ENCODE data around the gene TTN.

Gene TTN

DNA sequence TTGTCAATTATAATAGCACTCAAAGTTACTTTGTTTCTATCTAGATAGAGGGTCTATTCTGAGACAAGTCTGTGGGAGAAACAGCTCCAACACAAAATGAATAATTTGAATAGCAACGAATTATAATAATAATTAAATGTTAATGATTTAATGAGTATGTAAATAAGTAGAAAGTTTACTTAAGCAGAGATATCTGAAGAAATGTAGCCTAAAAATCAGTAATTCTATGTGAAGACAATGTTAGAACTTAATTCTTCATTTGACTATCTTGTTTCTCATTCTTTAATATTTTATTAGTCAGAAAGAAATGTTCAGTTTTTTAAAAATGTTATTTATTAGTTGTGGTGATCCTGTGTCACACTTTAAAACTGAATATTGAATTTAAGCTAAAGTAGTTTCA is 165.7 kb downstream of the TTN start:
- DNase-seq = no peak

DNA sequence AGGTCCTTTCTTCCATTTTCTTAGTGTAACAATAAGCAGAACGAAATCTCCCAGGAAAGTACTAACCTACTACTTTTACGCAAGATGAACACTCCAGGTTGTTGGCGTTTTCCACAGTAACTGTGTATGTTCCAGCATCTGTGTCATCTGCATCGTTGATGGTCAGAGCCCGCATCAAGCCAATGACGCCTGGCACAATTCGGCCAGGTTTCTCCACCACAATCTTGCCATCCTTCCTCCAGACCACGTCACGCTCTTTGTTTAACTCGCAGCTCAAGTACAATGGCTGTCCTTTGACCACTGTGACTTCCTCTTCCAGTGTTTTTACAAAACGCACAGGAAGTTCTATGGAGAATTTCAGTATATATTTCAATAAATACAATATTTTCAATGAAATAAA is 171.3 kb downstream of the TTN start:
- no peak for DNase-seq

DNA sequence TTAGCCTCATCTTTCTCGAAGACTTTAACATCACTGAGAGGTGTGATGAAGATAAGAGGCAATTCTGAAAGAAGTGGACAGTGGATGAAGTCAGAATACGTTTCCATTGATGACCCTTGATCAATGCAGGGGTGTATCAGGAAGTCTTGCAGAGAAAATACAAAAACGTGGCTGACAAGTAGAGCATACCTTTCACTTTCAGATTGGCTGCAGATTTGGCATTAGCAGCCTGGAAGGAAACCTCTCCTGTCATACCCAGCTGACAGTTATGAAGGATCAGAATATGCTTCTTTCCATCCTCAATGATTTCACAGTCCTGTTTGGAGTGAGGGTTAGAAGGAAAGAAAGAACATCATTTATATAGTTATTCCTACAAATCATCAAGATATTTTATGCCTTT is 174.5 kb downstream of the TTN start:
- DNase-seq = no peak

DNA sequence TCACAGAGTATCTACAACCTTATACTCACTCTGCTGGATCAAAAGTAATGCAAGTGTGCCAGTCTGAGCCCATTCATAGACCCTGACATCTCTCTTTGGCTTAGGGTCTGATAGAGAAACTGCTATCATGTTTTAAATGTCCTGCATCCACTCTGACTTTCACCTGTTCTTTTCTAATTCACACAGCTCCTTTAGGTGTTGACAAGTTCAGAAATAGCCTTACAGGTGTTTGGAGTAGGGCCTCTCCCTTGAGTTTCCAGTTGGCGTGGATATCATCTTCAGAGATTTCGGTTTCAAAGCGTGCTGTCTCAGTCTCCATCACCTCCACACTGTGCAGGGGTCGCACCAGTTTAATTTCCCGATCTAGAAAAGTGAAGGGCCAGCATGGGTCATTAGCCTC is 176.6 kb downstream of the TTN start:
- DNase-seq = no peak

DNA sequence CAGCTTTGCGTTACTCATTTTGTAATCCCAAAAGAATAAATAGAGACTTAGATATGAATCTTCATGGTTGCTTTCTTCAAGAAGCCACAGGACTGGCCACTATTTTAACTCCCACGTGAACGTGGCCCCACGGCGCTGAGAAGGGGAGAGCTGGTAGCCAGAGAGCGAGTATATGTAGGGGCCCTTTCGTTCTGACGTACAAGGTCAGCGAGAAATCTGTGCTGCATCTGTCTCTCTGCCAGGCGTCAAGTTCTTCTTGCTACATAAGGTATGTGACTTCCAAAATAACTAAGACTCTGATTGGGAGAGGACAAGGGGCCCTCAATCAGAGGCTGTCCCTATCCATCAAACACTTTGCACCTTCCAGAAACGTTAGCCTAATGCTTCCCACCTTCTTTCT is 177.8 kb downstream of the TTN start:
- no peak for DNase-seq

DNA sequence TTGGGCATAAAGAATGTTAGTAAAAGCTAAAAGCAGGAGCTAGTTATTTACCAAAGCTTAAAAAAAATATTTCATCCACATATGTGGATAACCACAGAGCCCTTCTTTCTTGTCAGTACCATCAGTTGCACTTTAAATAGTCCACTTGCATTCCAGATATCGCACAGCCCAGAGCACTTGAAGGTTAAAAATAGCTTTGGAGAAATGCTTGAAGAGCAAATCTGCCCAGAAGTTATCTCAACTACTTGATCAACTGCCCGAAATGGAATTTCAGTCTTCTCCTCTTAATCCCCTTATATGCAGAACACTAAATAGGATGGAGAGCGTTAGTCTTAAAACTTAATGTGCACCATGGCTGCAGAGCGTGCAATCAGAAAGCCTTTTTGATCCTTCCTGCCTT is 178.6 kb downstream of the TTN start:
- DNase-seq = no peak

DNA sequence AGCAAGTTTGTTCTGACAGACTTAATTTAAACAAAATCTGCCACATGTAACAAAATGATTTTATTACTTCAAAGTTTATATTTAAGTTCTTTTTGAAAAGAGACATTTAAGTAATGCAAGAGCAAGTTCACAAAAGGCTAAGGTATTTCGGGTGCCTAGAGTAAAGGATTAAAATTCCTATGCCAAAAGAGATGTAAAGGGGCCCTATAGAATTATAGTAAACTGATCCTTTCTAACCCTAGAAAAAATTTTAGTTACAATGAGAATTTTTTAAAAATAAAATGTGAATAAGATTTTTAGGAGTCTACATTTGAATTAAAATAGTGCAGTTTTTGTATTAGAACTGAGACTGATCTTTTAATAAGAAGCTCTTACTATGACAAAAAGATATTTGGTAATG is 179.8 kb downstream of the TTN start:
- no peak for DNase-seq

DNA sequence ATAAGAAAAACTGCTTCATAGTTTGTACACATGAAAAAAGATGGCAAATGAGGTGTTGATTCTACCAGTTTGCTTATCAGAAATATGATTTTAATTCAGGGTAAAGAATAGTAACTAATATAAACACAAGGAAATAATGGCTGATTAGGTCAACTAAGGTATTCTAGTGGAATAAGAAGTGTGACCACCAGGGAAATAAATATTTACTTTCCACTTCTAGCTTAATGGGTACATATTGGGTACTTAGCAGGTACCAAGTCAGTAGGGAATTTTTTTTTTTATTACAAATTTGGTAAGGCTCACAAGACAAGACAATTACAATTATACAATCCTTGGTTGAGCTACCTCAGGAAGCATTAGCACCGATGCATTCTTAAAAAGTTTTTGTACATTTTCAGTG is 191.3 kb downstream of the TTN start:
- DNase-seq = no peak

DNA sequence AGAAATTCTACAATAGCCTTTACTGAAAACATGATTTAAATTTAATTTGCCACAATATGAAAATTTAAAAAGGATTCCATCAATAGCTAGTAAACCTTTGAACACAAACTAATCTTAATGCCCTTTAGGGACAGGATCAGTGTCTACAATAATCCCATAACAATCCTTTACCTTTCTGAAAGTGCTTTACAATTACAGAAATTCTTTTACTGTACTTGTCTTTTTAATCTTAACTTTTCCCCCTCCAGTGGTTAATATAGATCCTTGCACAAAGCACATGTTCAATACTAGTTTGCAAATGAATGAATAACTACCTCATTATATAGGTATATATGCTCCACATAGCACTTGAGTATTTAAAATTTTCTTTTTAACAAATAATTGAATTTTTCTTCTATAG is 204.3 kb downstream of the TTN start:
- no peak for DNase-seq

DNA sequence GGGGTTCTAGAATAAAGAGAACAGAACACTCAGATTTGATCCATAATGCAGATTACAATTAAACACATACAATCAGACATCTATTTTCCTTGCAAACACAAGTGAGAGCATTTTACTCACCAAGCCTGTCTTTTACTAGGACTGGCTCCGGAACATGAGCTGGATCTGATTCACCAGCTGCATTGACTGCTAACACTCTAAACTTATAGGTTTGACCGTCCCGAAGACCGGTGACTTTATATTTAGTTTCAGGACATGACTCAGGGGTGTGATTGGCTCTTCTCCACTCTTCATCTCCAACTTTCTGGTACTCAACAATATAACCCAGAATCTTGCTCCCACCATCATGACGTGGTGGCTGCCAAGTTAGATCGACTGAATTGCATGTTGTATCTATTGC is 214.6 kb downstream of the TTN start:
- no peak for DNase-seq

DNA sequence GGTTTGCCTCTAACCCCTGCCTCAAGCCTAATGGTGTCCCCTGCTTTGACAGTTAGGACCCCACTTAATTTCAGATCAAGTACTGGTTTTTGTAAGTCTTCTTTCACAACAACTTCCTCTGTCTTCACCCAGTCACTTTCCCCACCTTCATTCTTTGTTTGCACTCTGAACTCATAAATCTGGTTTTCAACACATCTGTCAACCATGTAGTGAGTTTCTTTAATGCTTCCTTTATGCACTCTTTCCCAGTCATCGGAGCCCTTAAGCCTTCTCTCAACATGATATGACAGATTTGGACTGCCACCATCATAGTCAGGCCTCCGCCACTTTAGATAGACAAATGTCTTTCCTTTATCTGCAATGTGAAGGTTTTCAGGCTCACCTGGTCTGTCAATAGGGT is 217.9 kb downstream of the TTN start:
- no peak for DNase-seq

DNA sequence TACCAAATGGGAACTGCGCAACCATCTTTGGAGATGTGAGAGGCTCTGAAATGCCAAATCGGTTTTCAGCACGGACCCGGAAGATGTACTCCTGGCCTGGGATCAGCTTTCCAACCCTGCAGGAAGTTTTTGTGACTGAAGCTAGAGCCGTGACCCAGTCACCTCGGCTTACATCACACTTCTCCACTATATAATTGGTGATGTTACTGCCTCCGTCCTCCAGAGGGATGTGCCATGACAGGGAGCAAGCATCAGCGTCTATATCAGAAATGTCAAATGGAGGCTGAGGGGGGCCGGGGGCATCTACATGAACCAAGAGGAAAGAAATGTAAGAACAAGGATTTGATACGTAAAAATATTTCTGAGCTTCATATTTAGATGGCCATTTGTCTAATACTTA is 222.6 kb downstream of the TTN start:
- no peak for DNase-seq

DNA sequence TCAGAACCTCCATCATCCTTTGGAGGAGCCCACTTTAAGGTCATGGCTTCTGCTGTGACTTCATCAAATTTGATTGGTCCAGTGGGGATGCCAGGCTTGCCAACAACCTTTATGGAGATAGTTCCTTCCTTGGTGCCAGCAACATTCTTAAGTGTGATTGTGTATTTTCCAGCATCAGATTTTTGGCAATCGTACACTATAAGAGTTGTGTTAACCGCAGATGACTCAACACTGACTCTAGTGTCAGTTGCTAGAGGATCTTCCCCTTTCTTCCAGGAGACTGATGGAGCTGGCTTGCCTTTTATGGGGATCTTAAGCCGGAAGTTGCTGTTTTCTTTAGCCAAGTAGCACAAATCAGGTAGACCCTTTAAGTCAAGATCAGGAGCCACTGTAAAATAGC is 228.2 kb downstream of the TTN start:
- no peak for DNase-seq

DNA sequence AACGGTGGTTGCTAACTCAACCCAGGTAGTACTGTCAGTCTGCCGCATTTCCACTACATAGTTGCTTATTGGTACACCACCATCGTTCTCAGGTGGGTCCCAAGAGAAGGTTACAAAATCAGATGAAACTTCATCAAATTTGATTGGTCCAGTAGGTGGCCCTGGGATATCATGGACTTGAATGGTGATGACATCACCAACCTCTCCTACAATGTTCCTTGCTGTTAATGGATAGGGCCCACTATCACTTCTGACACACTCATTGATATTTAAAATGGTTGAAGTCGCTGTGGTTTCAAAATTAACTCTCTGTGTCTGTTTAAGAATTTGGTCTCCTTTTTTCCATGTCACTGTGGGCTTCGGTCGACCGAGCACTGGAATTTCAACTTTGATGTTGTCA is 232.4 kb downstream of the TTN start:
- DNase-seq = no peak

DNA sequence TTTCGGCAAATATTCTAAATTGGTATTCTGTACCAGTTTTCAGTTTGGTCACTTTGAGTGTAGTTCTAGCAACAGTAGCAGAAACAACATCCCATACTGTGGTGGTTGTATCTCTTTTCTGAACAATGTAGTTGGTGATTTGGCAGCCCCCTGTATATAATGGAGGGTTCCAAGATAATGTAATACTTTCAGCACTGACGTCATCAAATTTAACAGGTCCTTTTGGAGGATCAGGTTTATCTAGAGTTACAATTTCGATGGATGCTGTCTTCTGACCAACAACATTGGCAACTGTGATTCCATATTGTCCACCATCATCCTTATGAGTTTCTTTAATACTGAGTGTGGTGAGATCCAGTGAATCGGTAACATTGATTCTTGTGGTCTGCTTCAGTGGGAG is 239.0 kb downstream of the TTN start:
- no peak for DNase-seq

DNA sequence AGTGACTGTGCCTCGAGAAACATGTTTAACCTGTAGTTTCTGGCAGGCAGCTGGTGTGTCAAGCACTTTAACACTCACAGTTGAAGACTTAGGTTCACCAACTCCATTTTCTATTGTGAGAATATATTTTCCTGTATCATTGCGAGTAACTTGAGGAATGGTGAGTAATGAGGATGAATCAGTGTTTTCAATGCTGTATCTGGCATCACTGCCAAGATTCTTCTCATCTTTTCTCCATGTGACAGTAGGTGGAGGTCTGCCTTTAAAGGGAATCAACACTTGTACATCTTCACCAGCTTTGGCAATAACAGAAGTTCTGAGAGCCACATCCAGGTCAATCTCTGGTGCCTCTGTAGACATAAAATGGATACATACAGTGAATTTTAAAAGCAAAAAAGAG is 254.2 kb downstream of the TTN start:
- DNase-seq = no peak

DNA sequence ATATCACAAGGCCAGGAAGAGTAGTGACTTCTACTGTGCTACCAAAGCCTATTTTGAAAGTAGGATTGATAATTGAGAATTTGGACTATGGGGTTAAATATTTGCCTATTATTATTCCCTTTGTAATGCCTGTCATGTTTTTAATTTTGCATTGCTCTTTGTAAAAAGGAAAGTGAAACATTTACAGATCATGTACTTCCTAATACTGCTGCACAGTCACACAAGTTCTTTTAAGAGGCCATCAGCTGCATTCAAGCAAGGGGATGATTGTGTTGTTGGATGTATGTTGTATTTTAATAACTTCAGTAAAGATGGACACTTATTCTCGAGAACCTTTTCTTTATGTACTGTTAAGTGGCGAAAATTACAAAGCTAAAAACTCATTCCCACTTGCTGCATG is 256.9 kb downstream of the TTN start:
- DNase-seq = no peak

DNA sequence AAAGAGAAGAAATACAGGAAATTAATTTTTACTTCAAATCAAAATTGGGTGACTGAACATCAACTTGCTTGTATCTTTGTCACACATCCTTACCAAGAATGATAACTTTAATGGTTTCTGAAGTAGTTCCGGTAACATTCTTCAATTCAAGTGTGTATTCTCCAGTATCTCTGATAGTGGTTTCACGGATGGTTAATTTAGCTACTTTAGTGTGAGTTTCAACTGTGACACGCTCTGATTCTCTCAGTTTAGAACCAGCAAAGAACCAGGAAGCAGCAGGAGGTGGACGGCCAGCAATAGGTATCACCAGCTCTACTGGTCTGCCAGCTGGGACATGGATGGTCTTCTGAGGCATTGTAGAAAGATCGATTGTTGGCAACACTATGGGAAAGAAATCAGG is 264.7 kb downstream of the TTN start:
- no peak for DNase-seq

DNA sequence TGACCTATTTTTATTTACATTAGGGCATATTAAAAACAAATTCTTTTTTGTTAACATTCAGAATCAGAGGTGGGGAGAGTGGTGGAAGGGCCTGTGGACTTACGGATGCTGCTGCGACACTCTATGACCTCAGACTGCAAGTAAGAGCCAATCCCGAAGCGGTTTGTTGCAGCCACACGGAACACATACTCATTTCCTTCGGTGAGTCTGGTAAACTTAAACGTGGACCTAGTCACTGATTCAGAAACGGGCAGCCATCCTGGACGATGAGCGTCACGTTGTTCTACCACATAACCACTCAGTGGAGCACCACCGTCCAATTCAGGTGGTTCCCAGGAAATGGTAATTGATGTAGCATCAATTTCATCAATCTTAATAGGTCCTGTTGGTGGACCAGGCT is 265.1 kb downstream of the TTN start:
- no peak for DNase-seq

DNA sequence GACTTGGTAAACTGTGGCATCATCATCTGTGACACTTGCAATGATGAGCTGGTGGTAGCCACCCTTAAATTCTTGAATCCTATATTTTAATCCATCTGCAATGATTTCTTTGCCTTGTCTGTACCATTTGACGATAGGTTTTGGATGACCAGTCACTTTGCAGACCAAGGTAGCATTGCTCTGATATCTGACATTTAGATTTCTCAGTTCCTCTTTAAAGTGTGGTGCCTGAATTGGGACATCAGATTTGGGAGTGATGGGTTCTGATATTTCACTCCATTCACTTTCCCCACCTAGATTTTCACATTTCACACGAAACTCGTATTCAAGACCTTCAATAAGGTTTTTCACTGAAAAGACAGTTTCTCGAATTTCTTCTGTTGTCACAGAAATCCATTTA is 271.2 kb downstream of the TTN start:
- DNase-seq = no peak

DNA sequence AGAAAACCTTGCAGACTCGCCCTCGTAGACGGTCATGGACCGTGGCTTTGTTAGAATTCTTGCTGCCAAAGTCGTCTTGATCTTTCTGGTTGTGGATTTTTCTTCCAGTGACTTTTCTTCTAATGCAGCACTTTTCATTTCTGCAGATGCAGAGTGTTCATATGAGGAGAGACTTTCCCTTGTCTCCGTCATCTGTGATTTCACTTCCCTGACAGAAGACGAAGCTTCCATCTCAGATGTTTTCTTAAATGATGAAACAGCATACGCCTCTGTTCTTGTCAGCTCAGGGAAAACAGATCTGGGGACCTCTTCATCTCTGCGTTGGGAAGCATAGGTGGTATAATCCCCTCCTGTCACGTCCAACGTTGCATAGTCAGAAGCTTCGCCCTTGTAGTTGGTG is 276.1 kb downstream of the TTN start:
- DNase-seq = no peak

DNA sequence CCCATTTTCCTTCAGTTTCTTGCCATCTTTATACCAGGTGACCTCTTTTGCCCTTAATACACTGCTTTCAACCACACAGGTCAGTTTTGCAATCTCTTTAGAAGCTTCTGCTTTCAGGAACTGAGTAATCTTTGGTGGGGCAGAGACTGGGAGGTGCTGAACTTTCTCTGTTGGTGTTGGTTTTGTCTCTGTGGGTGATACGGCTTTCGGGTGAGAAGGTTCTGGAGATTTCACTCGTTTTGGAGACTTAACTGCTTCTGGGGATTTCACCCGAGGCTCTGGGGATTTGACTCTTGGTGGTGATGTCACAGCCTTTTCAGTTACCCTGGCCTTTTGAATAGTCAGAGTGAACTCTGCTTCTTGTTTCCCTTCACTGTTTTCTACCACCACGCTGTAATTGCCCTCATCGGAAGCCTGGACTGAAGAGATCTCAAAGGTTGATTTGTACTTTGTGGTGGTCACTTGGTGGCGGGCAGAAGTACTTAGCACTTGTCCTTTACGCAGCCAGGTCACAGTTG is 276.5 kb downstream of the TTN start:
- DNase-seq = no peak

DNA sequence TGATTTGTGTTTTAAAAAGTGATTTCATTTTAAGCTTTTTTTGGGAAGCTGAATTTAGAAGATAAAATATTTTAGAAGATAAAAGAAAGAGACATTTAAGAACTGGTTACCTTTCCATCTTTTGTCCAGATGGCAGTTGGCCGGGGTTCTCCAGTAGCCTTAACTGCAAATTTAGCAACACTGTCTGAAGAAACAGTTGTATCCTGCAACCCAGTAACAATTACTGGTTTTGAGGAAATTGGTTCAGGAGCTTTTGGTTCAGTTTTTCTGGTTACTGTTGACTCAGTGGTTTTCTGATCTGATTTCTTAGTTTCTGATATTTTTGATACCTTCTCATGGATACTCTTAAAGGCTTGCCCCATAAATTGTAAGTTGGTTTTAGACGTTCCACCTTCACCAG is 277.1 kb downstream of the TTN start:
- DNase-seq = no peak

DNA sequence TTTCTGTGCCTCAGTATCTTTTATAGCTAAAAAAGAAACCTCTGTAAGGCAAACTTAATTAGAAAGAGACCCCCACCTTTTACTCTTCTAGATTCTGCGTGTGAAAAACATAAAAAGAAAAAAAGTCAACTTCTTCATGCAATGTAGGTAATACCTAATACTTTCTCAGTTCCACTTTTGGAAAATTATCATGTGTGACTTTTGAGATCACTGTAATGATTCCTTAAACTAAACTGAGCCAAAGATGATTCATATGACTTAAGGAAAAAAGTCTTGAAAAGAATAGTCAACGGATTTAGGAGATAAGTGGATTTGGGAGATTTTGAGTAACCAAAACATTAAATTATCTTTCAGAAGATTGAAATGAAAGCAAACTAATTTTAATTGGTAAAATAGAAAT is 278.0 kb downstream of the TTN start:
- DNase-seq = no peak

DNA sequence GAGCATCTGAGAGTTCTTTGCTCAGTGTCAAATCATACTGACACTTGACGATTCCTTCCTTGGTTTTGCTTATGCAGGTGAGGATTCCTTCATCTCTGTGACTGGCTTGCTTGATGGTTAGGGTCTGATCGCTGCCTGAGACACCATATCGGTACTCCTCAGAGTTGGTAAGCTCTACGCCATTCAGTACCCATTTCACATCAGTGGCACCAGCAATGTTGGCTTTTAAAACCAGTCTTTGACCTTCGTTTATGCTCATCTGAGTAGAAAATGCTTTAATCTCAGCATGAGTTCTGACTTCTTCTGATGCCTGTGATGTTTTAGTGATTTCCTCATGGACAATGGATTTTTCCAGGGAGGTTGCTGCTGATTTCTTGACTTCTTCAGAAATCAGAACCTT is 278.6 kb downstream of the TTN start:
- DNase-seq = no peak

DNA sequence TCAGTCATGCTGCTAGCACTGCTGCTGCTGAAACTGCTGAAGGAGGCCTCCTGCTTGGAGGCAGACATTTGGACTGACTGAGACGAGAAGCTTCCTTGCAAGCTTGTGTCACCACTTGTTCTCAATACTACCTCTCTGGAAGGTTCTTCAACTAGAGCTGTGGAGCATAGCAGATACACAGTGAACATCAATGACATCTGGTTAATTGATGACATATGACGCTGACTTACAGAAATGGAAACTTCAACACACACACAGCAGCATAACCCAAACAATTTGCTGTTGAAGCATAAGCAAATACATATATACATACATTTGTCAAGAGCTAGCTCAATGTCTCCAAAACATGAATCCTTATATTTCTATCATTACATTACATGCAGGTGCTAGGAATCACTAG is 279.6 kb downstream of the TTN start:
- DNase-seq = no peak
